Measurements from ENCODE around the gene FXYD4. TPM values are rescaled to one million over a fixed set of nuclear protein-coding genes. Genes with fewer than 3 reads are reported as not detected.
"Not testable (repeated sequence)": the region's sequence is repeated elsewhere in the genome, so short reads cannot be mapped to it uniquely, and the experiment has no call there.

The FXYD4 gene
- total RNA-seq, 1 donor from 2014 or later, result not detected

DNA sequence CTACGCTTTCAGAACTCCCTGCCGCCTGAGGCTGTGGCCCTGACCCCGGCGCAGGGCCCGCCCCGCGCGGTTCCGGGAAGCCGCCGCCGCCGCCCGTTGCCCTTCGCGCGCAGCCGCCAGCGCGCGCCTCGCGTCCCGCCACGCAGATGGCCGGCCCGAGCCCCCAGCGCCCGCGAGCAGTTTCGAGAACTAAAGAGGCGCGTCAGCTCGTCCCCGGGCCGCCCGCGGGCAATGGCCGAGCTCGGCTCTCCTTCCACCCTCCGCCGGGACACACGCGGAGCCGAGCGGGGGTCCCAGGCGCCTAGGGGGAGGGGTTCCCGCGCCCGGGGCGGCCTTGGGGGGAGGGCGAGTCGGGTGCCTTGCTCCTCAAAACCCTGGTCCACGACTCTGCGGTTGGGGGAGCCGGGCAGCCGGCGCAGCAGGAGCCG, 35.7 kb downstream of the FXYD4 start:
- intact Hi-C loops (cut with DNase I), result no loop called here
- ATAC-seq (peak; percentile 26), DNase-seq (ENCODE audit: missing footprints) (peak; percentile 91)

DNA sequence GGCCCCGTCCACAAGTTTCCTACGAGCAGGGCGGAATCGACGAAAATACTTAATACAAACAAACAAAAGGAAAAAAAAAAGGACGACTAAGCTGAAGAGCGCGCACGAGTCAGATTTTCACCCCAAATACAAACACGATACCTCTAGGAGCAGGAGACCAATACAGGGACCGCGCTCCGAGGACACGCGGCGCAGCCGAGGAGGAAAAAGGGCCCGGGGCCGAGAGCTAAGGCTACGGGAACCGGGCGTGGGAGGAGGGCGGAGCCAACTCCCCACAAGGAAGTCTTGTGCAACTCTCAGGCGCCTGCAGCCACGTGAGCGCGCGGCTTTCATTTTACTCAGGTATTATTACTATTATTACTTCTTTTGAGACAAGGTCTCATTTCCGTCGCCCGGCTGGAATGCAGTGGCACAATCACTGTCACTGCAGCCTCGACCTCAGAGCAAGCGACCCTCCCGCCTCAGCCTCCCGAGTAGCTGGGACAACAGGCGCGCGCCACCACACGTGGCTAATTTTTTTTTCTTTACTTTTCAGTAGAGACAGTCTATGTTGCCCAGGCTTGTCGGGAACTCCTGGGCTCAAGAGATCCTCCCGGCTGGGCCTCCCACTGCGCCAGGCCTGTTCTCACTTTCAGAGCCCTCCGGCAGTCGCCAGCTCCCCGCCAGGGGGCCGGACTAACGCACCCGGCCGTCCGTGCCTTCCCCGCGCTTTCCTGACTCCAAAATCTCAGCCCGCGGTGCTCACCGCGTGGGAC, 36.3 kb downstream of the FXYD4 start:
- intact Hi-C loops (cut with DNase I), result no loop called here
- peak; percentile 78 for ATAC-seq
- DNase-seq (ENCODE audit: missing footprints), result peak; percentile 96

DNA sequence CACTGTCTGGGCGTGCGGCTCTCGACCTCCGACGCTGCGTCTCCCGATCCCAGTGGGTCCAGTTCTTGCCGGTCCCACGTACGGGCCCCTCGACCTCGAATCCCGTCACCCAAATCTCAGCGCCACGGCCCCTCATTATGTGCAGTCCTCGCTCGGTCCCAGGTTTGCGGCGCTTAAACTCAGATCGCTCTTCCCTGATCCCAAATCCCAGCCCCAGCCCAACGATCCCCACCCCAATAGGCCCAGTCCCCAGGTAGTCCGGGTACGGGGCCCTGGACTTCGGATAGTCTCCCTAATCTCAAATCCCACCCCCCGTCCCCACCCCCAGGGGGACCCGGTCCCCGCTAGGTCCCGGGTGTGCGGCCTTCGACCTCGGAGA, 36.9 kb downstream of the FXYD4 start:
- DNase-seq (ENCODE audit: missing footprints) (no peak), ATAC-seq (no peak)
- intact Hi-C loops (cut with DNase I), result no loop called here

DNA sequence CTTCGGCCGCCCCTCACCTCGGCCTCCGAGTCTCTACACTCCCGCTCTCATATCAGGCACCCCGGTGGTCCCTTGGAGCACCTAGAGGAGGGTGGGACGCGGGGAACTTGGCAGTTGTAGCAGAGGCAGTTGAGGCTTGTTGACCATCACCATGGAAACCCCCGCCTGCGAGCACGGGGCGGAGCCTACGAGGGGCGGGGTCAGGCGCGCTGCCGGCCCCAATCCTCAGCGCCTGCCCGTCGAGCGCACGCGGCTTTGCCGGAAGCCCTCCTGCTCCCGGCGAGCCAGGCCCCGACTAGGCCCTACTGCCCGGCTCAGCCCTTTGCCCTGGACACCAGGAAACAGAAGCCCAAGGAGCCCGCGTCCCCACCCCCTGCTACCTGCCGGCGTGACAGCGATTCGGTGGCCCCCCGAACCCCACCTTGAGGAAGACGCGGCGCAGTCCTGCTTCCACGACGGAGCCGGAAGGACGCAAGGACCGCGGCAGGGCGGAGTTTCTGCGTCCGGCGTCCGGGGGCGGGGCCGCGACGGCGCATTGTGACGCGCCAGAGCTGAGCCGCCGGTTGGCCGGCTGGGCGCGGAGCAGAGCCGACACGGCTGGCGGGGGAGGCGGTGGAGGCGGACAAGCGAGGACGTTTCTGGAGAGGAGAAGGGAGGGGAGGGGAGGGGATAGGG, 37.4 kb downstream of the FXYD4 start, which contains the start of gene HNRNPF:
Gene HNRNPF, minus strand, starts transcription at position 477 of the 675 bp plus-strand sequence. CDS start 21,302 bp downstream, outside the sequence.
- DNase-seq (ENCODE audit: missing footprints) (peak; percentile 97), ATAC-seq (peak; percentile 93)
- intact Hi-C loops (cut with DNase I), result loop anchor here (1.0 kb wide), 2 partner anchors 11 to 27 kb away; no protein-coding TSS in a partner anchor

DNA sequence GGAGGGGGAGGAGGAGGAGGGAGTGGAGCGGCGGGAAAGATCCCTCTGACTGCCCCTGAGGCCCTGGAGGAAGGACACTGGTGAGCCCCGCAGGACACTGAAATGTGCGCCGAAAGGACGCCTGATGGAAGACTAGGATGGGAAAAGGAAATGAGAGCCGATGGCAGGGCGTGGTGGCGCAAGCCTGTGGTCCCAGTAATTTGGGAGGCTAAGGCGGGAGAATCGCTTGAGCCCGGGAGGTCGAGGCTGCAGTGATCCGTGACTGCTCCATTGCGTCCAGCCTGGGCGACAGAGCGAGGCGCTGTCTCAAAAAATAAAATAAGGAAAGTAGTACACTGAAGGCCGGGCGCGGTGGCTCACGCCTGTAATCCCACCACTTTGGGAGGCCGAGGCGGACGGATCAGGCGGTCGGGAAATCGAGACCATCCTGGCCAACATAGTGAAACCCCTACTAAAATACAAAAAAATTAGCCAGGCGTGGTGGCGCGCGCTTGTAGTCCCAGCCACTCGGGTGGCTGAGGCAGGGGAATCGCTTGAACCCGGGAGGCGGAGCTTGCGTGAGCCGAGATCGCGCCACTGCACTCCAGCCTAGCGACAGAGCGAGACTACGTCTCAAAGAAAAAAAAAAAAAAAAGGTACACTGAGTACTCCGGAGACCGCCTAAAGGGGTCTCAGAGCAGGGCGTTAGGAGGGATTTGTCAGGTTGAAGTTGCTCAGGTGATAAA, 38.1 kb downstream of the FXYD4 start:
- DNase-seq (ENCODE audit: missing footprints), result peak; percentile 77
- no peak for ATAC-seq
- intact Hi-C loops (cut with DNase I), result loop anchor here (1.0 kb wide), 2 partner anchors 11 to 27 kb away; no protein-coding TSS in a partner anchor

DNA sequence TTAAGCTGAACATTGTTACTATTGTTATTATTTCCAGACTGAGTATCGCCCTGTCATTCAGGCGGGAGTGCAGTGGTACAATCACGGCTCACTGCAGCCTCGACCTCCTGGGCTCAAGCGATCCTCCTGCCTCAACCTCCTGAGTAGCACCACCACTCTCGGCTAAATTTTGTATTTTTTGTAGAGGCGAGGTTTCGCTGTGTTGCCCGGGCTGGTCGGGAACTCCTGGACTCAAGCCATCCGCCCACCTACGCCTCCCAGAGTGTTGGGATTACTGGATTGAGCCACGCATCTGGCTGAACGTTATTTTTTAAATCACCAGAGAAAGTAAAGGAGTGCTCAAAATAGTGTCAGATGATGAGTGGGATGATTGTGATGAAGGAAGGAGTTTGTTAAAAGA, 38.9 kb downstream of the FXYD4 start:
- no peak for DNase-seq (ENCODE audit: missing footprints)
- intact Hi-C loops (cut with DNase I), result no loop called here
- ATAC-seq, result no peak

DNA sequence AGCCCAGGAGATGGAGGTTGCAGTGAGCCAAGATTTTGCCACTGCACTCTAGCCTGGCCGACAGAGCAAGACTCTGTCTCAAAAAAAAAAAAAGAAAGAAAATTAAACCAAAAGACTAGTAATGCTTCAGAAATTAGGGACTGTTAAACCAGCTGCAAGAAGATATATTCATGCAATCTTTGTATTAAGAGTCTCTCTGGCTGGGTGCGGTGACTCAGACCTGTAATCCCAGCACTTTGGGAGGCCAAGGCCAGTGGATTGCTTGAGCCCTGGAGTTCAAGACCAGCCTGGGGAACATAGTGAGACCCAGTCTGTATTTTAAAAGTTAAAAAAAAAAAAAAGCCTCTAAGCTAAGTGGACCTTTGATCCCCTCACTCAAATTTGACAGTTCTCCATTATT, 40.1 kb downstream of the FXYD4 start:
- intact Hi-C loops (cut with DNase I), result no loop called here
- ATAC-seq (no peak), DNase-seq (ENCODE audit: missing footprints) (no peak)

DNA sequence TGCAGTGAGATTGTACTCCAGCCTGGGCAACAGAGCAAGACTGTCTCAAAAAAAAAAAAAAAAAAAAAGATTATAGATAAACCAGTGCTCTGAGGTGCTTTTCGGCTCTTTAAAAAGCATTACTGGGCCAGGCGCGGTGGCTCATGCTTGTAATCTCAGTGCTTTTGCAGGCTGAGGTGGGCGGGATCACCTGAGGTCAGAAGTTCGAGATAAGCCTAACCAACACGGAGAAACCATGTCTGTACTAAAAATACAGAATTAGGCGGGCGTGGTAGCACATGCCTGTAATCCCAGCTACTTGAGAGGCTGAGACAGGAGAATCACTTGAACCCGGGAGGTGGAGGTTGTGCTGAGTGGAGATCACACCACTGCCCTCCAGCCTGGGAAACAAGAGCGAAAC, 44.1 kb downstream of the FXYD4 start:
- no peak for ATAC-seq
- intact Hi-C loops (cut with DNase I), result no loop called here
- no peak for DNase-seq (ENCODE audit: missing footprints)

DNA sequence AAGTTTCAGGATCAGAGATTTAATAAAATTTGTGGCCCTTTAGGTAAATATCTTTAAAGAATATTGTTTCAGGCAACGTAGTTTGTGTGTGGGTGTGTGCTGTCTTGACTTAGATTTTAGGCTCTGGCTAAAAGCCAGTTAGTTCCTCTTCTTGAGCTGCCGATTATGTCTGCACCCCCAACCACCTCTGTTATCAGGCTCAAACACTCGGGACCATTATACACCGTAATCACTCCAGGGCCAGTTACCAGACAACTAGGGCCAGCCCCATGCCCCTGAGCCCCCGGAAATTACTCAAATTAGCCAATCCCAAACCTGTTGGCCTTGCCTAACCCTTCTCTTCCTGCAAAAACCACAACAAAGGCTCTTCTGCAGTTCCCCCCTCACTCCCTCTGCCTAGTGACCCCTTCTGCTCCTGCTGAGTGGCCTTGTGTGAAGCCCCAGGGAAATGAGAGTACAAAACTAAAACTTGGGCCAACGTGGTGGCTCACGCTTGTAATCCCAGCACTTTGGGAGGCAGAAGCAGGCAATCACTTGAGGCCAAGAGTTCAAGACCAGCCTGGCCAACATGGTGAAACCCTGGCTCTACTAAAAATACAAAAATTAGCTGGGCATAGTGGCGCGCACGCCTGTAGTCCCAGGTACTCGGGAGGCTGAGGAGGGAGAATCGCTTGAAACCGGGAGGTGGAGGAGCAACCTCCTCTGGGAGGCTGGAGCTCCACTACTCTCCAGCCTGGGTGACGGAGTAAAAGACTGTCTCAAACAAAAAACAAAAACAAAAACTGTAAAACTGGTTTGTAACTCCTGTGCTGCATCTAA, 46.7 kb downstream of the FXYD4 start:
- no peak for ATAC-seq
- intact Hi-C loops (cut with DNase I), result no loop called here
- no peak for DNase-seq (ENCODE audit: missing footprints)

DNA sequence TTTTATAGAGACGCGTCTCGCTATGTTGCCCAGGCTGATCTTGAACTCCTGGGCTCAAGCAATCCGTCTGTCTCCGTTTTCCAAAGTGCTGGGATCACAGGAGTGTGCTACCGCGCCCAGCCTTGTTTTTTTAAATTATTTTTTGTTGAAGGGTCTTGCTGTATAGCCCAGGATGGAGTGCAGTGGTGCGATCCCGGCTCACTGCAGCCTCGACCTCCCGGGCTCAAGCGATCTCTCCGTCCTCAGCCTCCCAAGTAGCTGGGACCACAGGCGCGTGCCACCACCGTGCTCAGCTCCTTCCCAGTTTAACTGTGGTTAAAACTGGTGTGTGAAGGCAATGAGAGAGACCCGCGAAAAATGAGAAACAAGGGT, 48.5 kb downstream of the FXYD4 start:
- no peak for DNase-seq (ENCODE audit: missing footprints)
- intact Hi-C loops (cut with DNase I), result loop anchor here (1.0 to 2.0 kb wide), 2 partner anchors 11 to 23 kb away; partner anchors contain the start of gene HNRNPF
- ATAC-seq, result no peak

DNA sequence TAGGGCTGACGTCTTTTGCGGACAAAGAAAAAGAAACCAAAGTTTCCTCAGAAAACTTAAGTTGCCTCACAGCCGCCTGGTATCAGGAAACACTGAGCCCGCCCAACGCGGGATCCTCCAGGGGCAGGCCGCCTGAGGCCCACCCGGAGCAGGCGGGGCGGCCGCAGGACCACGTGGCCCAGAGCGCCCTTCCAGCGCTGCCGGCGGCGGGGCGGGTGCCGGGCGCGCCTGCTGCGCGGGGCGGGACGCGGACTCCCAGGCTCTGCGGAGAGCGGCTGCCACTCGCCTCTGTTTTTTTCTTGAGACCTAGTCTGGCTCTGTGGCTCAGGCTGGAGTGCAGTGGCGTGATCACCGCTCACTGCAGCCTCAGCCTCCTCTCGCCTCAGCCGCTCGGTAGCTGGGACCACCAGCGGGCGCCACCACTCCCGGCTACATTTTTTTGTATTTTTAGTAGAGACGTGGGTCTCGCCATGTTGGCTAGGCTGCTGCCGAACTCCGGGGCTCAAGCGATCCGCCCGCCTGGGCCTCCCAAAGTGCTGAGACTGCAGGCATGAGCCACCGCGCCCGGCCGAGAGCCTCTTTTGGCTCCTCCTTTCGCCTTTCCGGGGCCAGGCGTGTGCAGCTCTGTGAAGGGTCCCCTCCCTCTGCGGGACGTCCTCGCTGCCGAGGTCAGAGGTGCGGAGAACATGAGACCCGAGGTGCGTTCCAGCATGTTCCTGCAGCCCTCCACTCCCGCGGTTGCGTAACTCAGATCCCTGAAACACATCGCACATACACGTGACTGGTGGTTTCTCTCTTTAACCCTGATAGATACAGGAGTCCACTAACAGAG, 49.1 kb downstream of the FXYD4 start:
- ATAC-seq, result peak; percentile 98
- DNase-seq (ENCODE audit: missing footprints), result peak; percentile 94
- intact Hi-C loops (cut with DNase I), result loop anchor here (1.0 to 2.0 kb wide), 3 partner anchors 11 to 24 kb away; partner anchors contain the start of gene HNRNPF

DNA sequence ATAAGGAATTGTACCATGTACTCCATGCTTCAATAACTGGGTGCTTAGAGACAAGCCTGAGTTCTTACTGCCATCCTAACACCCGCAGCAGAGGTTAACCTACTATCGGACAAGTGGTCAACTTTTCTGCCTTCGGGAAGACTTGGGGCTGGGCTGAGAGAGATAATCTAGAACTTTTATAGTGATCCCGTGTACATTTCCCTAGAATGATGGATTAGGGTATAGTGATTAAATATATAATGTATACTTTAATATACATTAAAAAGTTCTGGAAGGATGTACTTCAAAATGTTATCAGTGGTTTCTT, 49.7 kb downstream of the FXYD4 start:
- intact Hi-C loops (cut with DNase I), result loop anchor here (1.0 to 2.0 kb wide), 2 partner anchors 15 to 24 kb away; no protein-coding TSS in a partner anchor
- ATAC-seq (no peak), DNase-seq (ENCODE audit: missing footprints) (no peak)

DNA sequence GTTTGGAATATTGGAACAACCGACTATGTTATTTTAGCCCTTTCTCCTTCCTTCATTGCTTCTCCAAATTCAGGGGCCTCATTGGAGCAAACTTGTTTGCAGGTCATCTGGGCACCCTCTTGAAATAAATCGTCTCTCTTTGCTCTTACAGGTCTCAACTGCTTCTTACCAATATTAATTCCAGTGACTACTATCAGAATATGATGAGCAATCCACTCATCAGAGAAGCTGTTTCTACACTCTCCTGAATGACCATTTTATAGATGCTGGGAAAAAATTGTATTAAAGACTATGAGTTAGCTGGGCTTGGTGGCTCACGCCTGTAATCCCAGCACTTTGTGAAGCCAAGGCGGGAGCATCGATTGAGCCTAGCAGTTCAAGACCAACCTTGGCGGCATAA, 50.1 kb downstream of the FXYD4 start:
- intact Hi-C loops (cut with DNase I), result loop anchor here (1.0 to 2.0 kb wide), 2 partner anchors 15 to 25 kb away; no protein-coding TSS in a partner anchor
- ATAC-seq (no peak), DNase-seq (ENCODE audit: missing footprints) (no peak)

DNA sequence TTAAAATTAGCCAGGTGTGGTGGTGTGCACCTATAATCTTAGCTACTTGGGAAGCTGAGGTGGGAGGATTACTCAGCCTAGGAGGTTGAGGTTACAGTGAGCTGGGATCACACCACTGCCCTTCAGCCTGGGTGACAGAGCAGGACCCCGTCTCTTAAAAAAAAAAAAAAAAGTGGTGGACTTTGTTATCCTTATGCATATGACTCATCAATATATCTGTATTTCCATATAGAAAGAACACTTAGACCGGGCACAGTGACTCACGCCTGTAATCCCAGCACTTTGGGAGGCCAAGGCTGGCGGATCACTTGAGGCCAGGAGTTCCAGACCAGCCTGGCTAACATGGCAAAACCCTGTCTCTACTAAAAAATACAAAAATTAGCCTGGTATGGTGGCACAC, 50.5 kb downstream of the FXYD4 start:
- DNase-seq (ENCODE audit: missing footprints); ATAC-seq: not testable (repeated sequence)
- intact Hi-C loops (cut with DNase I), result loop anchor here (1.0 to 2.0 kb wide), 2 partner anchors 14 to 25 kb away; no protein-coding TSS in a partner anchor

DNA sequence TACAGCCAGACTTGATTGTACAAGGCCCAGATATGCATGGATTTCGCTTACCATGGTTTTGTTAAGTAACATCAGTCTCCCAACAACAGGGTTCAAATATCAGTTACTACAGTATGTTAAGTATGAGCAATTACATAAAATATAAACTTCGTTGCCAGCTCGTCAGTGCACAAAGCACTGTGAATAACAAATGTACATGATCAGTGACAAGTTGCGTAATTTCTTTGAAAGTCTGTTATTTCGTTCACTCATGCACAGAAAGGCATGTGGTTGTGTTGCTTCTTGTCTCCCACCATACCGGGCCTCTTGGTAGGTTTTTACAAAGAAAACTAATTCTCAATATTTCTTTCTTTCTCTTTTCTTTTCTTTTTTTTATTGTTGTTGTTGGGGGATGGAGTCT, 53.0 kb downstream of the FXYD4 start:
- DNase-seq (ENCODE audit: missing footprints) (no peak), ATAC-seq (no peak)
- intact Hi-C loops (cut with DNase I), result no loop called here
